Neural cell (in vitro differentiated cells): ENCODE results near the gene VSIG10L2. TPM values are rescaled to one million over a fixed set of nuclear protein-coding genes. Genes with fewer than 3 reads are reported as not detected.
"Not testable (repeated sequence)": the region's sequence is repeated elsewhere in the genome, so short reads cannot be mapped to it uniquely, and the experiment has no call there.

Source experiments
- H2AFZ ChIP-seq: fragments of 200-600, 300-800 bp; sonication (generic), shearing (Covaris generic); 2 replicates; pipeline ENCODE4 v1.6.0; 2014; ENCODE audit warnings: low read depth, mild to moderate bottlenecking, antibody characterized with exemption, low read length, moderate library complexity
- H3F3A ChIP-seq: fragments of 200-600 bp; shearing (Covaris generic); 2 replicates; pipeline ENCODE4 v1.6.1; 2016; ENCODE audit warnings: mild to moderate bottlenecking, moderate library complexity, mixed read lengths, antibody characterized with exemption, low read length; ENCODE audit not compliant: insufficient read depth, poor library complexity, severe bottlenecking
- H3K27ac ChIP-seq: fragments of 200-600, 300-800 bp; sonication (generic), shearing (Covaris generic); 2 replicates; pipeline ENCODE4 v1.5.1; 2014; ENCODE audit warnings: mild to moderate bottlenecking, low read length, moderate library complexity
- H3K27me3 ChIP-seq: fragments of 300-800, 200-600 bp; sonication (generic), shearing (Covaris generic); 2 replicates; pipeline ENCODE4 v1.6.0; 2014; ENCODE audit warnings: mild to moderate bottlenecking, low read depth, low read length, moderate library complexity; ENCODE audit not compliant: insufficient read depth
- H3K36me3 ChIP-seq: fragments of 300-800, 200-600 bp; sonication (generic), shearing (Covaris generic); 2 replicates; pipeline ENCODE4 v1.5.1; 2014; ENCODE audit warnings: mild to moderate bottlenecking, antibody characterized with exemption, low read length, moderate library complexity; ENCODE audit not compliant: insufficient read depth
- H3K4me2 ChIP-seq: fragments of 300-800, 200-600 bp; sonication (generic), shearing (Covaris generic); 2 replicates; pipeline ENCODE4 v1.6.0; 2014; ENCODE audit warnings: mild to moderate bottlenecking, low read length
- H3K4me3 ChIP-seq: fragments of 300-800, 200-600 bp; sonication (generic), shearing (Covaris generic); 2 replicates; pipeline ENCODE4 v1.5.1; 2014; ENCODE audit warnings: mild to moderate bottlenecking, low read length, moderate library complexity
- H3K79me2 ChIP-seq: fragments of 200-600 bp; shearing (Covaris generic); replicated peaks from 2 replicates; pipeline ENCODE4 v1.6.0; 2014; ENCODE audit warnings: mild to moderate bottlenecking, low read length, moderate library complexity; ENCODE audit not compliant: insufficient read depth
- H3K9ac ChIP-seq: fragments of 300-800, 200-600 bp; sonication (generic), shearing (Covaris generic); 2 replicates; pipeline ENCODE4 v1.6.1; 2016; ENCODE audit warnings: mild to moderate bottlenecking, low read length, mixed read lengths
- H3K9me2 ChIP-seq: fragments of 200-600 bp; shearing (Covaris generic); 2 replicates; pipeline ENCODE4 v1.6.1; 2016; ENCODE audit warnings: mild to moderate bottlenecking, low read length, mixed read lengths; ENCODE audit not compliant: insufficient read depth
- H3K9me3 ChIP-seq: fragments of 200-600, 300-800 bp; sonication (generic), shearing (Covaris generic); 2 replicates; pipeline ENCODE4 v1.6.1; 2016; ENCODE audit warnings: mild to moderate bottlenecking, mixed run types, low read length, moderate library complexity, mixed read lengths
- H4K20me1 ChIP-seq: fragments of 200-600 bp; shearing (Covaris generic); 2 replicates; pipeline ENCODE4 v1.6.1; 2016; ENCODE audit warnings: mild to moderate bottlenecking, mixed run types; ENCODE audit not compliant: insufficient read depth
- EZH2 ChIP-seq: fragments of 200-600, 300-800 bp; shearing (Covaris generic), sonication (generic); IDR thresholded peaks from 2 replicates; pipeline ENCODE4 v1.6.1; 2014; ENCODE audit warnings: antibody characterized with exemption, low read length, borderline replicate concordance, mild to moderate bottlenecking; ENCODE audit not compliant: insufficient read depth, poor library complexity, severe bottlenecking
- MXI1 ChIP-seq: fragments of 450-650 bp; conservative IDR thresholded peaks from 2 replicates; pipeline ENCODE4 v1.6.1; 2014; ENCODE audit warnings: antibody characterized with exemption, mild to moderate bottlenecking; ENCODE audit not compliant: poor library complexity, severe bottlenecking
- POLR2AphosphoS5 ChIP-seq: IDR thresholded peaks from 2 replicates; pipeline ENCODE4 v1.6.1; 2012
- RAD21 ChIP-seq: fragments of 450-650 bp; conservative IDR thresholded peaks from 2 replicates; pipeline ENCODE4 v1.6.1; 2014; ENCODE audit warnings: antibody characterized with exemption, mild to moderate bottlenecking, moderate library complexity
- SMC3 ChIP-seq: fragments of 450-650 bp; conservative IDR thresholded peaks from 2 replicates; pipeline ENCODE4 v1.6.1; 2014; ENCODE audit warnings: antibody characterized with exemption, mild to moderate bottlenecking, moderate library complexity; ENCODE audit not compliant: poor library complexity
- TAF1 ChIP-seq: IDR thresholded peaks from 2 replicates; pipeline ENCODE4 v1.6.1; 2012; ENCODE audit warnings: low read depth
- polyA plus RNA-seq: library from polyadenylated mRNA; depleted of rRNA; stranded (reverse); fragments of >200 nt; gene quantifications from 2 replicates; pipeline ENCODE4 v1.2.3, GENCODE V29; 2014
- TF ChIP-seq, protein P1 (sequence below): IDR thresholded peaks from 2 replicates; pipeline ENCODE4 v1.6.1; 2012; ENCODE audit warnings: borderline replicate concordance

Gene VSIG10L2
- polyA plus RNA-seq, 1 donor from 2014 or later: not detected

GRCh38 chr11:125910226-125910849, 35.5 kb upstream of the VSIG10L2 start:
- Histone ChIP-seq H3K27me3 (no peaks in the 10 kb centered on the region), H3K9me3 (no peaks in the 10 kb centered on the region), H3K9ac (no peak overlapping the region), H3K4me2 (no peak overlapping the region), H3K27ac (no peak overlapping the region), H3K4me3 (no peak overlapping the region), H4K20me1 (no peaks in the 10 kb centered on the region), H2AFZ (no peak overlapping the region), H3K9me2 (no peaks in the 10 kb centered on the region), H3K79me2 (no peaks in the 10 kb centered on the region), H3K36me3 (peaks cover 3% of the 10 kb centered on the region), H3F3A (no peaks in the 10 kb centered on the region)
- TF ChIP-seq RAD21 (no peak), EZH2 (no peak), POLR2AphosphoS5 (no peak), SMC3 (no peak)

- not testable (repeated sequence) for H3F3A ChIP-seq, H3K4me2 ChIP-seq, H4K20me1 ChIP-seq
These were observed 31.2 kb upstream of the VSIG10L2 start for GRCh38 chr11:125914601-125915000.

GRCh38 chr11:125916683-125917347, 29.0 kb upstream of the VSIG10L2 start:
- no peaks in the 10 kb centered on the region for H3K79me2 ChIP-seq
- H3K9me2 ChIP-seq: no peaks in the 10 kb centered on the region
- H3K27me3 ChIP-seq: no peaks in the 10 kb centered on the region
- no peak overlapping the region for H3K27ac ChIP-seq
- no peaks in the 10 kb centered on the region for H3F3A ChIP-seq
- no peak overlapping the region for H3K4me2 ChIP-seq
- H3K4me3 ChIP-seq: no peak overlapping the region
- no peak overlapping the region for H3K9ac ChIP-seq
- H3K9me3 ChIP-seq: no peaks in the 10 kb centered on the region
- no peaks in the 10 kb centered on the region for H3K36me3 ChIP-seq
- no peaks in the 10 kb centered on the region for H4K20me1 ChIP-seq
- no peak overlapping the region for H2AFZ ChIP-seq
- no peak for TF ChIP-seq MXI1

More at GRCh38 chr11:125914601-125915000, 31.2 kb upstream of the VSIG10L2 start:
- H3K79me2 ChIP-seq, H3K9ac ChIP-seq, H3K27me3 ChIP-seq, H3K4me3 ChIP-seq, H3K9me3 ChIP-seq, H3K36me3 ChIP-seq, H2AFZ ChIP-seq, H3K27ac ChIP-seq, H3K9me2 ChIP-seq: not testable (repeated sequence)

GRCh38 chr11:125918140-125918840, 27.6 kb upstream of the VSIG10L2 start:
- Histone ChIP-seq H3K9me2 (no peaks in the 10 kb centered on the region), H3K4me2 (no peak overlapping the region), H3K27ac (no peak overlapping the region), H3K4me3 (no peak overlapping the region), H4K20me1 (no peaks in the 10 kb centered on the region), H3K9ac (no peak overlapping the region), H3F3A (no peaks in the 10 kb centered on the region), H3K27me3 (no peaks in the 10 kb centered on the region), H3K9me3 (no peaks in the 10 kb centered on the region), H2AFZ (no peak overlapping the region), H3K36me3 (no peaks in the 10 kb centered on the region), H3K79me2 (no peaks in the 10 kb centered on the region)
- no peak for TF ChIP-seq MXI1
- no peak for TF ChIP-seq TAF1
- TF ChIP-seq, protein P1, sequence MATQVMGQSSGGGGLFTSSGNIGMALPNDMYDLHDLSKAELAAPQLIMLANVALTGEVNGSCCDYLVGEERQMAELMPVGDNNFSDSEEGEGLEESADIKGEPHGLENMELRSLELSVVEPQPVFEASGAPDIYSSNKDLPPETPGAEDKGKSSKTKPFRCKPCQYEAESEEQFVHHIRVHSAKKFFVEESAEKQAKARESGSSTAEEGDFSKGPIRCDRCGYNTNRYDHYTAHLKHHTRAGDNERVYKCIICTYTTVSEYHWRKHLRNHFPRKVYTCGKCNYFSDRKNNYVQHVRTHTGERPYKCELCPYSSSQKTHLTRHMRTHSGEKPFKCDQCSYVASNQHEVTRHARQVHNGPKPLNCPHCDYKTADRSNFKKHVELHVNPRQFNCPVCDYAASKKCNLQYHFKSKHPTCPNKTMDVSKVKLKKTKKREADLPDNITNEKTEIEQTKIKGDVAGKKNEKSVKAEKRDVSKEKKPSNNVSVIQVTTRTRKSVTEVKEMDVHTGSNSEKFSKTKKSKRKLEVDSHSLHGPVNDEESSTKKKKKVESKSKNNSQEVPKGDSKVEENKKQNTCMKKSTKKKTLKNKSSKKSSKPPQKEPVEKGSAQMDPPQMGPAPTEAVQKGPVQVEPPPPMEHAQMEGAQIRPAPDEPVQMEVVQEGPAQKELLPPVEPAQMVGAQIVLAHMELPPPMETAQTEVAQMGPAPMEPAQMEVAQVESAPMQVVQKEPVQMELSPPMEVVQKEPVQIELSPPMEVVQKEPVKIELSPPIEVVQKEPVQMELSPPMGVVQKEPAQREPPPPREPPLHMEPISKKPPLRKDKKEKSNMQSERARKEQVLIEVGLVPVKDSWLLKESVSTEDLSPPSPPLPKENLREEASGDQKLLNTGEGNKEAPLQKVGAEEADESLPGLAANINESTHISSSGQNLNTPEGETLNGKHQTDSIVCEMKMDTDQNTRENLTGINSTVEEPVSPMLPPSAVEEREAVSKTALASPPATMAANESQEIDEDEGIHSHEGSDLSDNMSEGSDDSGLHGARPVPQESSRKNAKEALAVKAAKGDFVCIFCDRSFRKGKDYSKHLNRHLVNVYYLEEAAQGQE: no peak
- no peak for TF ChIP-seq RAD21
